GM12891 (cell line): Measurements from ENCODE around the gene NXPH4.

ENCODE experiments used
- POLR2A ChIP-seq: IDR thresholded peaks from 2 replicates; pipeline ENCODE4 v1.6.1; 2011; ENCODE audit warnings: low read depth, low read length, control low read depth
- POLR2AphosphoS5 ChIP-seq: IDR thresholded peaks from 2 replicates; pipeline ENCODE4 v1.6.1; 2011; ENCODE audit warnings: low read depth, low read length, control low read depth
- TAF1 ChIP-seq: IDR thresholded peaks from 2 replicates; pipeline ENCODE4 v1.6.1; 2011; ENCODE audit warnings: low read depth, low read length, control low read depth

- TF ChIP-seq POLR2A: no peak
- TF ChIP-seq POLR2AphosphoS5: no peak
- no peak for TF ChIP-seq TAF1
Observed at GRCh38 chr12:57225680-57226210, 9.2 kb downstream of the NXPH4 start.
